KMS-11 (cell line): ENCODE data around the gene IAPP.
"Not testable (repeated sequence)": the region's sequence is repeated elsewhere in the genome, so short reads cannot be mapped to it uniquely, and the experiment has no call there.

Source experiments
- H2AFZ ChIP-seq: fragments of 200-600 bp; sonication (generic); 2 replicates; pipeline ENCODE4 v1.6.1; 2016; ENCODE audit warnings: antibody characterized with exemption, mixed run types, low read depth
- H3K27ac ChIP-seq: fragments of 200-600 bp; sonication (generic); 2 replicates; pipeline ENCODE4 v1.6.1; 2016; ENCODE audit warnings: mild to moderate bottlenecking, mixed run types
- H3K27me3 ChIP-seq: fragments of 200-600 bp; sonication (generic); 2 replicates; pipeline ENCODE4 v1.6.1; 2017; ENCODE audit warnings: mild to moderate bottlenecking, low read depth, mixed run types, moderate library complexity; ENCODE audit not compliant: insufficient read depth
- H3K36me3 ChIP-seq: fragments of 200-600 bp; sonication (generic); 2 replicates; pipeline ENCODE4 v1.6.1; 2017; ENCODE audit warnings: mild to moderate bottlenecking, mixed run types; ENCODE audit not compliant: insufficient read depth
- H3K4me1 ChIP-seq: fragments of 200-600 bp; sonication (generic); 2 replicates; pipeline ENCODE4 v1.6.1; 2016; ENCODE audit warnings: mild to moderate bottlenecking, low read depth, mixed run types; ENCODE audit not compliant: poor library complexity, severe bottlenecking
- H3K4me2 ChIP-seq: fragments of 200-600 bp; sonication (generic); 2 replicates; pipeline ENCODE4 v1.7.0; 2016; ENCODE audit warnings: mild to moderate bottlenecking, mixed run types
- H3K4me3 ChIP-seq: fragments of 200-600 bp; sonication (generic); IDR thresholded peaks from 2 replicates; pipeline ENCODE4 v1.6.1; 2017; ENCODE audit warnings: low read depth, low read length, mixed read lengths; ENCODE audit not compliant: insufficient read depth
- H3K79me2 ChIP-seq: fragments of 200-600 bp; sonication (generic); 2 replicates; pipeline ENCODE4 v1.6.1; 2016; ENCODE audit warnings: low read depth, mixed run types; ENCODE audit not compliant: insufficient read depth
- H3K9ac ChIP-seq: fragments of 200-600 bp; sonication (generic); 2 replicates; pipeline ENCODE4 v1.6.1; 2016; ENCODE audit warnings: mild to moderate bottlenecking, mixed run types
- H4K20me1 ChIP-seq: fragments of 200-600 bp; sonication (generic); 2 replicates; pipeline ENCODE4 v1.6.1; 2016; ENCODE audit warnings: mild to moderate bottlenecking, mixed run types; ENCODE audit not compliant: insufficient read depth
- TF ChIP-seq, protein P1 (sequence below): fragments of 200-600 bp; sonication (generic); conservative IDR thresholded peaks from 2 replicates; pipeline ENCODE4 v1.6.1; 2017; ENCODE audit warnings: low read depth, mild to moderate bottlenecking, antibody characterized with exemption, low read length, moderate library complexity, mixed read lengths

The IAPP gene

DNA sequence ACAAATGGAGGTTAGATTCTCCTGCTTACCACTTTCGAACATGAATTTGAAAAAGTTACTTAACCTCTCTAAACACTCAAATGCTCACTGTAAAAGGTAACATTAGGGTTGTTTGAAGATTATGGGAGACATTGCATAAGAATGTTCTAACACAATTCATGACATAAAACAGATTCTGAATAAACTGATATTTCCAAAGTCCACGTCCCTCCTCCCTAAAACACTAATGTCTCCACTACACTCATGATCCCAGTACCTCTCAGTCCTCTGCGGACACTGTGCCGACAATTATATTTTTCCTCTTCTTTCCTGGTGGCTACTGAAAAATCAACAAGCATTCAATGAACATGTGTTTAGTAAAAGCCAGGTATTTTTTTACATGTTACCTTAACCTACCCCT is 18.8 kb upstream of the IAPP start:
- Histone ChIP-seq H4K20me1 (no peaks in the 10 kb centered on the region), H3K79me2 (no peaks in the 10 kb centered on the region), H3K27ac (no peak overlapping the region), H3K27me3 (no peaks in the 10 kb centered on the region), H3K9ac (no peak overlapping the region), H3K4me2 (no peak overlapping the region), H2AFZ (no peak overlapping the region), H3K4me3 (no peak overlapping the region), H3K4me1 (no peaks in the 10 kb centered on the region), H3K36me3 (no peaks in the 10 kb centered on the region)
- TF ChIP-seq, protein P1, sequence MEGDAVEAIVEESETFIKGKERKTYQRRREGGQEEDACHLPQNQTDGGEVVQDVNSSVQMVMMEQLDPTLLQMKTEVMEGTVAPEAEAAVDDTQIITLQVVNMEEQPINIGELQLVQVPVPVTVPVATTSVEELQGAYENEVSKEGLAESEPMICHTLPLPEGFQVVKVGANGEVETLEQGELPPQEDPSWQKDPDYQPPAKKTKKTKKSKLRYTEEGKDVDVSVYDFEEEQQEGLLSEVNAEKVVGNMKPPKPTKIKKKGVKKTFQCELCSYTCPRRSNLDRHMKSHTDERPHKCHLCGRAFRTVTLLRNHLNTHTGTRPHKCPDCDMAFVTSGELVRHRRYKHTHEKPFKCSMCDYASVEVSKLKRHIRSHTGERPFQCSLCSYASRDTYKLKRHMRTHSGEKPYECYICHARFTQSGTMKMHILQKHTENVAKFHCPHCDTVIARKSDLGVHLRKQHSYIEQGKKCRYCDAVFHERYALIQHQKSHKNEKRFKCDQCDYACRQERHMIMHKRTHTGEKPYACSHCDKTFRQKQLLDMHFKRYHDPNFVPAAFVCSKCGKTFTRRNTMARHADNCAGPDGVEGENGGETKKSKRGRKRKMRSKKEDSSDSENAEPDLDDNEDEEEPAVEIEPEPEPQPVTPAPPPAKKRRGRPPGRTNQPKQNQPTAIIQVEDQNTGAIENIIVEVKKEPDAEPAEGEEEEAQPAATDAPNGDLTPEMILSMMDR = no peak

DNA sequence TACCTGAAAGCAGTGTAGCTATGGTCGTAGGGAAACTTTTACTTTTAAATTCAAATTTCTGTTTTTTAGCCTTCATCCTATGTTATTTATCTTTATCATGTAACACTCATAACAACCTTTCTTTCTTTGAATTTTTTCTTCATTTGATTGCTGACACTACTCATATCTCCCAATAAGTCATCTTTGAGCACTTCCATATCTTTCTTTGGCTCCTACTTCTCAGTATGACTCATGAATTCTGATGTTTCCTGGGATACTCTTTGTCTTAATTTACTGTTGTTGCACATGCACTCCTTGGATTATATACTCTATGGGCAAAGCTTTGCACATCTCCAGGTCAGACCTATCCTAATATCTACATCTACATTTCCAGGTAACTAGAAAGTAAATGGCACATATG is 18.1 kb upstream of the IAPP start:
- no peak overlapping the region for H3K4me2 ChIP-seq
- no peaks in the 10 kb centered on the region for H3K27me3 ChIP-seq
- no peaks in the 10 kb centered on the region for H4K20me1 ChIP-seq
- no peaks in the 10 kb centered on the region for H3K36me3 ChIP-seq
- no peaks in the 10 kb centered on the region for H3K4me1 ChIP-seq
- TF ChIP-seq, protein P1 = no peak
- H3K4me3 ChIP-seq = no peak overlapping the region
- H3K9ac ChIP-seq = no peak overlapping the region
- H3K79me2 ChIP-seq = no peaks in the 10 kb centered on the region
- H3K27ac ChIP-seq = no peak overlapping the region
- no peak overlapping the region for H2AFZ ChIP-seq

DNA sequence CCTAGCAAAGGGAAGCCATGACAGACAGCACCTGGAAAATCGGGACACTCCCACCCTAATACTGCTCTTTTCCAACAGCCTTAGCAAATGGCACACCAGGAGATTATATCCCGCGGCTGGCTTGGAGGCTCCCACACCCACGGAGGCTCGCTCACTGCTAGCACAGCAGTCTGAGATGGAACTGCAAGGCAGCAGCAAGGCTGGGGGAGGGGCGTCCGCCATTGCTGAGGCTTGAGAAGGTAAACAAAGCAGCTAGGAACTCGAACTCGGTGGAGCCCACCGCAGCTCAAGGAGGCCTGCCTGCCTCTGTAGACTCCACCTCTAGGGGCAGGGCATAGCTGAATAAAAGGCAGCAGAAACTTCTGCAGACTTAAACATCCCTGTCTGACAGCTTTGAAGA is 12.1 kb upstream of the IAPP start:
- not testable (repeated sequence) for H2AFZ ChIP-seq, H4K20me1 ChIP-seq, H3K79me2 ChIP-seq, H3K4me1 ChIP-seq, H3K4me2 ChIP-seq, H3K27me3 ChIP-seq, H3K36me3 ChIP-seq, H3K9ac ChIP-seq, H3K27ac ChIP-seq, H3K4me3 ChIP-seq

DNA sequence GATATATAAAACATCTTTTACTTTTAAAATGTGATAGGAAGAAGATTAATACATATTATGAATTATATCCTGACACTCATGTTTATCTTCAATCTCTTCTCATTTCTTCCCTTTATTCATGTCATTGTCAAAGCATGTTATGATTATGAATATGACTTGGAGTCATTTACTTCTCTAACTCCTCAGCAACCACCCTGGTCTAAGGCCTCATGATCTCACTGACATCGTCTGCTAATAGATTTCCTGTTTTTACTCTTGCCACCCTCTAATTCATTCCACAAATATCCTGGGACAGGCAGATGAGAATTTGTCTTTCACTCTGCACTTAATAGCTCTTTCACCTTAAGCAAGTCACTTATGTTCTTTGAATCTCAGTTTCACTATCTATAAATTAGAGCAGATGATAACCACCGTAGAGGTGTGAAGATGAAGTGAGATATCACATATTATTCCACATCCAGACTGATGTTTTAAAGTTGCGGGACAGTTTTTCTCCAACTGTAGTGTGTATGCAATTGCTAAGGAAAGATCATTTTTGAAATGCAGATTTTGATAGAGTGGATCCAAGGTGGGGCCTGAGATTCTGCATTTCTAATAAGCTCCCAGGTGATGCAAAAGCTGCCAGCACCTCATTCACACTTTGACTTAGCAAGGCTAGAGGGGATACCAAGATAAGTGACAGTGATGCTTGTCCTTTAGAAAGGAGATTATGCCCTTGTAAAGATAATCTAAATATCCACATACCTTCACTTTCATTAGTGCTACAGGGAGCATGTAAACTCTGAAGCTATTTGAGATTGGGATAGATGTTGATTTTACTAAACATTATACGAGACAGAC is 3.3 kb upstream of the IAPP start:
- H4K20me1 ChIP-seq = no peaks in the 10 kb centered on the region
- no peak overlapping the region for H3K4me3 ChIP-seq
- no peaks in the 10 kb centered on the region for H3K36me3 ChIP-seq
- H3K79me2 ChIP-seq = no peaks in the 10 kb centered on the region
- H3K9ac ChIP-seq = no peak overlapping the region
- no peak overlapping the region for H3K27ac ChIP-seq
- H3K27me3 ChIP-seq = no peaks in the 10 kb centered on the region
- no peaks in the 10 kb centered on the region for H3K4me1 ChIP-seq
- TF ChIP-seq, protein P1 = no peak
- H3K4me2 ChIP-seq = no peak overlapping the region
- no peak overlapping the region for H2AFZ ChIP-seq

DNA sequence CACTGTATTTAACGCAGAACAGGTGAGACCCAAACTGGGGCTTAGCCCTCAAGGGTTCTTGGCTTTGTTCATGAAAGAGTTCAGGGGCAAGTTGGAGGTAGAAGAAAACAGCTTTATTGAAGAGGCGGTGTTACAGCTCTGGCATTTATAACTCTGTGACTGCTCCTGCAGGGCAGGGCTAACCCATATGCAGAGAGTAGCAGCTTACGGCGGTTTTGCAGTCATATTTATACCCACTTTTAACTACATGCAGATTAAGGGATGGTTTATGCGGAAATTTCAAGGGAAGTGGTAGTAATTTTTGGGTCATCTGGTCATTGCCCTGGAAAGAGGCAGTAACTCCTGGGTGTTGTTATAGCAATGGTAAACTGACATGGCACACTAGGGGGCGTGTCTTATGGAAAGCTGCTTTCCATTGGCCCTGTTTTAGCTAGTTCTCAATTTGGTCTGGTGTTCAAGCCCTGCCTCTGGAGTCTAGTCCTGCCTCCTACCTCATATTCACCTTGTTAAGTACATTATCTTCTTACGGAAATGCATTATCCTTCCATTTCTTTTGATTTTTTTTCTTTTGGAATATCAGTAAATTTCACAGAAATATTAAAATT is 1.8 kb upstream of the IAPP start:
- H4K20me1 ChIP-seq = no peaks in the 10 kb centered on the region
- H3K36me3 ChIP-seq = no peaks in the 10 kb centered on the region
- no peak overlapping the region for H2AFZ ChIP-seq
- no peak overlapping the region for H3K9ac ChIP-seq
- TF ChIP-seq, protein P1 = no peak
- no peak overlapping the region for H3K4me3 ChIP-seq
- no peak overlapping the region for H3K27ac ChIP-seq
- no peaks in the 10 kb centered on the region for H3K79me2 ChIP-seq
- H3K27me3 ChIP-seq = no peaks in the 10 kb centered on the region
- H3K4me1 ChIP-seq = no peaks in the 10 kb centered on the region
- no peak overlapping the region for H3K4me2 ChIP-seq
